ENCODE measurements around the gene MGA.

DNA sequence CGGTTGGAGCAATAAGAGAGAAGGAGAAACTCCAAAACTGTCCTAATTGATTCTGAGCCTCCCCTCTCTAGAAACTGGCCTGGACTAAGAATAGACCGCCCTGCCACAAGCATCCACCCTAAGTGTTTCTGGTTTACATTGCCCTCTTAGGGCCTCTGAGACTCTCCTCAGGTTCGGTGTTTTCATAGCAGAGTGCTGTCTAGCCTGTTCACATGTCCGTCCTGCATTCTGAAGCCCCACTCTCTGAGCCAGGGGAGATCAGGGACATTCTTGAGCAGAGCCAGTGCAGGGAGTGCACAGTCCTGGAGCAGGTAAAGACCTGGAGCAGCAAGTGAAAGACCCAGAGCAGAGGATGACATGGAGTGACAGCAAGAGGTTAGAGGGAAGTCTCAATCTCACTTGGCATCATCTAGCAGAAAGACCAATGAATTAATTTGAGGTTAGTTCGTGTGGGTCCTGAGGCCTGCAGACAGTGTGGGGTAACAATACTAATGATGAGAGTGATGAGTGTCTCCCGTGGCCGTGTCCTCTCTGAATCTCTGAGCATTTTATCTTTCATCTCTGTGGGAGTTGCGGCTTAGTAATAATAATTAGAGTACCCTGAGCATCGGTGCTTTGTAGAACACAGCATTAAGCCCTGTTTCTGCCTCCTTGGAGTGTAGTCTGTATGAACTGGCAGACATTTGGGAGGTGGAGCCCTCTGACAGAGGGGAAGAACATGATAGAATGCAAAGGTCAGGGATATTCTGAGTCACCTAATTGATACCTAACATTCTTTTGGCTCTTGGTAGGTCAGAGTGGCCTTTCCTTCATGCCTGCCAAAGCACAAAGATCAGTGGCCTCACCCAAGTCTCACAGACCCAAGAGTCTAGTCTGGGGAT is 138.6 kb downstream of the MGA start:
- TF ChIP-seq POLR2A (IDR thresholded peaks at IDR 0.05) (no peak), POLR2AphosphoS5 (IDR thresholded peaks at IDR 0.05) (no peak), EP300 (IDR thresholded peaks at IDR 0.05) (no peak)
- TF ChIP-seq, protein P1, sequence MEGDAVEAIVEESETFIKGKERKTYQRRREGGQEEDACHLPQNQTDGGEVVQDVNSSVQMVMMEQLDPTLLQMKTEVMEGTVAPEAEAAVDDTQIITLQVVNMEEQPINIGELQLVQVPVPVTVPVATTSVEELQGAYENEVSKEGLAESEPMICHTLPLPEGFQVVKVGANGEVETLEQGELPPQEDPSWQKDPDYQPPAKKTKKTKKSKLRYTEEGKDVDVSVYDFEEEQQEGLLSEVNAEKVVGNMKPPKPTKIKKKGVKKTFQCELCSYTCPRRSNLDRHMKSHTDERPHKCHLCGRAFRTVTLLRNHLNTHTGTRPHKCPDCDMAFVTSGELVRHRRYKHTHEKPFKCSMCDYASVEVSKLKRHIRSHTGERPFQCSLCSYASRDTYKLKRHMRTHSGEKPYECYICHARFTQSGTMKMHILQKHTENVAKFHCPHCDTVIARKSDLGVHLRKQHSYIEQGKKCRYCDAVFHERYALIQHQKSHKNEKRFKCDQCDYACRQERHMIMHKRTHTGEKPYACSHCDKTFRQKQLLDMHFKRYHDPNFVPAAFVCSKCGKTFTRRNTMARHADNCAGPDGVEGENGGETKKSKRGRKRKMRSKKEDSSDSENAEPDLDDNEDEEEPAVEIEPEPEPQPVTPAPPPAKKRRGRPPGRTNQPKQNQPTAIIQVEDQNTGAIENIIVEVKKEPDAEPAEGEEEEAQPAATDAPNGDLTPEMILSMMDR (IDR thresholded peaks at IDR 0.05) = no peak

All from stomach (tissue), 4 donors.